ENCODE data around the gene TMEM107.

TMEM107 gene

DNA sequence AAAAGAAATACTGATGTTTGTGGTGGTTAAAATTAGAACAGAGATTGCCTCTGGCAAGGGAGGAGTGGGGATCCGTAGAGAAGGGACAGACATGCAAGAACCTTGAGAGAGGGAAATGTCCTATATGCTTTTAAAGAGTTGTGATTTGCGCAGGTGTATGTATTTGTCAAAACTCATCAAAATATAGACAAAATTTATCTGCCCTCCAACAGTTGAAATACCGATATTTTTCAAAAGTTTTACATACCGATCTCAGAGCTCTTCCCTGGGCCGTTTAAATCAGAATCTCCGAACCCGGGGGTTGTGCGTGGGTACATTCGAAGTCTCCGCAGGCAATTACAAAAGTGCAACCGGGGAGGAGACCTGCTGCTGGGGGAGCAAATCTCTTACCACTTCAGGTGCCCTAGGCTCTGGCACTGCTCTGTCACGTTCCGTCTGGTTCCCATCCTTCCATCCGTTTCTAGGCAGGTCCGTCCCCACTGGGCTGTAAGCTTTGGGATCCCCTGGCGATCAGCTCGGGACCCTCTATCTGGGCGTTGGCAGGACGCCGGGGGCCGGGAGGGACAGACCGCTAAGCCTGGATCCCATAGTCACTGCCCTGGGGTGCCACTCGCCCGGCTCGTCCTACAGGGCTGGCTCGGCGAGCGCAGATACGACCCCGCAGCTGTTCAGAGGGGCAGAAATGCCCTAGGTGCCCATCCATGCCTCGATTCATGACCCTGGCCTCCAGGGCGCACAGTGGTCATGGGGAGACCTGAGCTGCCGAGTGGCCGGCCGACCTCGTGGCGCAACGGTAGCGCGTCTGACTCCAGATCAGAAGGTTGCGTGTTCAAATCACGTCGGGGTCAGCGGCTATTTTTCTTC, 9.6 kb upstream of the TMEM107 start (continued):
- TF ChIP-seq HOXA7 (CRISPR knock-in tag; IDR thresholded peaks at IDR 0.05; ENCODE audit: borderline replicate concordance) (no peak), ZNF366 (tag by site-specific recombination; conservative IDR thresholded peaks at IDR 0.05) (peak; percentile 89), KLF8 (tag by site-specific recombination; IDR thresholded peaks at IDR 0.05) (peak; percentile 49), YY1 (tag by site-specific recombination; IDR thresholded peaks at IDR 0.05) (peak; percentile 64; the same call in 1 of the 2 replicates), MEIS1 (CRISPR knock-in tag; IDR thresholded peaks at IDR 0.05; ENCODE audit: borderline replicate concordance) (no peak), ZNF623 (tag by site-specific recombination; IDR thresholded peaks at IDR 0.05) (no peak; the same call in 1 of the 2 replicates), ZNF133 (tag by site-specific recombination; IDR thresholded peaks at IDR 0.05) (no peak), ZNF121 (tag by site-specific recombination; IDR thresholded peaks at IDR 0.05) (0 out of 2 replicates have a peak, but pooled peaks have one; percentile 8), ZNF596 (tag by site-specific recombination; IDR thresholded peaks at IDR 0.05) (no peak), ZNF660 (tag by site-specific recombination; IDR thresholded peaks at IDR 0.05) (peak; percentile 78), PRDM1 (tag by site-specific recombination; IDR thresholded peaks at IDR 0.05) (no peak), KLF9 (tag by site-specific recombination; IDR thresholded peaks at IDR 0.05; ENCODE audit: low read depth) (no peak), ZNF266 (tag by site-specific recombination; IDR thresholded peaks at IDR 0.05; ENCODE audit: low read depth) (no peak), ZEB2 (tag by site-specific recombination; IDR thresholded peaks at IDR 0.05) (peak; percentile 22; the same call in 1 of the 2 replicates)
- TF ChIP-seq, protein P1, sequence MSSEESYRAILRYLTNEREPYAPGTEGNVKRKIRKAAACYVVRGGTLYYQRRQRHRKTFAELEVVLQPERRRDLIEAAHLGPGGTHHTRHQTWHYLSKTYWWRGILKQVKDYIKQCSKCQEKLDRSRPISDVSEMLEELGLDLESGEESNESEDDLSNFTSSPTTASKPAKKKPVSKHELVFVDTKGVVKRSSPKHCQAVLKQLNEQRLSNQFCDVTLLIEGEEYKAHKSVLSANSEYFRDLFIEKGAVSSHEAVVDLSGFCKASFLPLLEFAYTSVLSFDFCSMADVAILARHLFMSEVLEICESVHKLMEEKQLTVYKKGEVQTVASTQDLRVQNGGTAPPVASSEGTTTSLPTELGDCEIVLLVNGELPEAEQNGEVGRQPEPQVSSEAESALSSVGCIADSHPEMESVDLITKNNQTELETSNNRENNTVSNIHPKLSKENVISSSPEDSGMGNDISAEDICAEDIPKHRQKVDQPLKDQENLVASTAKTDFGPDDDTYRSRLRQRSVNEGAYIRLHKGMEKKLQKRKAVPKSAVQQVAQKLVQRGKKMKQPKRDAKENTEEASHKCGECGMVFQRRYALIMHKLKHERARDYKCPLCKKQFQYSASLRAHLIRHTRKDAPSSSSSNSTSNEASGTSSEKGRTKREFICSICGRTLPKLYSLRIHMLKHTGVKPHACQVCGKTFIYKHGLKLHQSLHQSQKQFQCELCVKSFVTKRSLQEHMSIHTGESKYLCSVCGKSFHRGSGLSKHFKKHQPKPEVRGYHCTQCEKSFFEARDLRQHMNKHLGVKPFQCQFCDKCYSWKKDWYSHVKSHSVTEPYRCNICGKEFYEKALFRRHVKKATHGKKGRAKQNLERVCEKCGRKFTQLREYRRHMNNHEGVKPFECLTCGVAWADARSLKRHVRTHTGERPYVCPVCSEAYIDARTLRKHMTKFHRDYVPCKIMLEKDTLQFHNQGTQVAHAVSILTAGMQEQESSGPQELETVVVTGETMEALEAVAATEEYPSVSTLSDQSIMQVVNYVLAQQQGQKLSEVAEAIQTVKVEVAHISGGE (tag by site-specific recombination; conservative IDR thresholded peaks at IDR 0.05; ENCODE audit: low read depth): peak; percentile 15; the same call in 1 of the 2 replicates
- TF ChIP-seq, protein P2, sequence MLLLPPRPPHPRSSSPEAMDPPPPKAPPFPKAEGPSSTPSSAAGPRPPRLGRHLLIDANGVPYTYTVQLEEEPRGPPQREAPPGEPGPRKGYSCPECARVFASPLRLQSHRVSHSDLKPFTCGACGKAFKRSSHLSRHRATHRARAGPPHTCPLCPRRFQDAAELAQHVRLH (tag by site-specific recombination; IDR thresholded peaks at IDR 0.05): peak; percentile 79; the same call in 1 of the 2 replicates
- TF ChIP-seq, protein P3, sequence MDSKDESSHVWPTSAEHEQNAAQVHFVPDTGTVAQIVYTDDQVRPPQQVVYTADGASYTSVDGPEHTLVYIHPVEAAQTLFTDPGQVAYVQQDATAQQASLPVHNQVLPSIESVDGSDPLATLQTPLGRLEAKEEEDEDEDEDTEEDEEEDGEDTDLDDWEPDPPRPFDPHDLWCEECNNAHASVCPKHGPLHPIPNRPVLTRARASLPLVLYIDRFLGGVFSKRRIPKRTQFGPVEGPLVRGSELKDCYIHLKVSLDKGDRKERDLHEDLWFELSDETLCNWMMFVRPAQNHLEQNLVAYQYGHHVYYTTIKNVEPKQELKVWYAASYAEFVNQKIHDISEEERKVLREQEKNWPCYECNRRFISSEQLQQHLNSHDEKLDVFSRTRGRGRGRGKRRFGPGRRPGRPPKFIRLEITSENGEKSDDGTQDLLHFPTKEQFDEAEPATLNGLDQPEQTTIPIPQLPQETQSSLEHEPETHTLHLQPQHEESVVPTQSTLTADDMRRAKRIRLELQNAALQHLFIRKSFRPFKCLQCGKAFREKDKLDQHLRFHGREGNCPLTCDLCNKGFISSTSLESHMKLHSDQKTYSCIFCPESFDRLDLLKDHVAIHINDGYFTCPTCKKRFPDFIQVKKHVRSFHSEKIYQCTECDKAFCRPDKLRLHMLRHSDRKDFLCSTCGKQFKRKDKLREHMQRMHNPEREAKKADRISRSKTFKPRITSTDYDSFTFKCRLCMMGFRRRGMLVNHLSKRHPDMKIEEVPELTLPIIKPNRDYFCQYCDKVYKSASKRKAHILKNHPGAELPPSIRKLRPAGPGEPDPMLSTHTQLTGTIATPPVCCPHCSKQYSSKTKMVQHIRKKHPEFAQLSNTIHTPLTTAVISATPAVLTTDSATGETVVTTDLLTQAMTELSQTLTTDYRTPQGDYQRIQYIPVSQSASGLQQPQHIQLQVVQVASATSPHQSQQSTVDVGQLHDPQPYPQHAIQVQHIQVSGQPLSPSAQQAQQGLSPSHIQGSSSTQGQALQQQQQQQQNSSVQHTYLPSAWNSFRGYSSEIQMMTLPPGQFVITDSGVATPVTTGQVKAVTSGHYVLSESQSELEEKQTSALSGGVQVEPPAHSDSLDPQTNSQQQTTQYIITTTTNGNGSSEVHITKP (tag by site-specific recombination; IDR thresholded peaks at IDR 0.05): peak; percentile 57
- TF ChIP-seq, protein P4, sequence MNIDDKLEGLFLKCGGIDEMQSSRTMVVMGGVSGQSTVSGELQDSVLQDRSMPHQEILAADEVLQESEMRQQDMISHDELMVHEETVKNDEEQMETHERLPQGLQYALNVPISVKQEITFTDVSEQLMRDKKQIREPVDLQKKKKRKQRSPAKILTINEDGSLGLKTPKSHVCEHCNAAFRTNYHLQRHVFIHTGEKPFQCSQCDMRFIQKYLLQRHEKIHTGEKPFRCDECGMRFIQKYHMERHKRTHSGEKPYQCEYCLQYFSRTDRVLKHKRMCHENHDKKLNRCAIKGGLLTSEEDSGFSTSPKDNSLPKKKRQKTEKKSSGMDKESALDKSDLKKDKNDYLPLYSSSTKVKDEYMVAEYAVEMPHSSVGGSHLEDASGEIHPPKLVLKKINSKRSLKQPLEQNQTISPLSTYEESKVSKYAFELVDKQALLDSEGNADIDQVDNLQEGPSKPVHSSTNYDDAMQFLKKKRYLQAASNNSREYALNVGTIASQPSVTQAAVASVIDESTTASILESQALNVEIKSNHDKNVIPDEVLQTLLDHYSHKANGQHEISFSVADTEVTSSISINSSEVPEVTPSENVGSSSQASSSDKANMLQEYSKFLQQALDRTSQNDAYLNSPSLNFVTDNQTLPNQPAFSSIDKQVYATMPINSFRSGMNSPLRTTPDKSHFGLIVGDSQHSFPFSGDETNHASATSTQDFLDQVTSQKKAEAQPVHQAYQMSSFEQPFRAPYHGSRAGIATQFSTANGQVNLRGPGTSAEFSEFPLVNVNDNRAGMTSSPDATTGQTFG (tag by site-specific recombination; IDR thresholded peaks at IDR 0.05; ENCODE audit: borderline replicate concordance): 0 out of 2 replicates have a peak, but pooled peaks have one; percentile 15
- TF ChIP-seq, protein P5, sequence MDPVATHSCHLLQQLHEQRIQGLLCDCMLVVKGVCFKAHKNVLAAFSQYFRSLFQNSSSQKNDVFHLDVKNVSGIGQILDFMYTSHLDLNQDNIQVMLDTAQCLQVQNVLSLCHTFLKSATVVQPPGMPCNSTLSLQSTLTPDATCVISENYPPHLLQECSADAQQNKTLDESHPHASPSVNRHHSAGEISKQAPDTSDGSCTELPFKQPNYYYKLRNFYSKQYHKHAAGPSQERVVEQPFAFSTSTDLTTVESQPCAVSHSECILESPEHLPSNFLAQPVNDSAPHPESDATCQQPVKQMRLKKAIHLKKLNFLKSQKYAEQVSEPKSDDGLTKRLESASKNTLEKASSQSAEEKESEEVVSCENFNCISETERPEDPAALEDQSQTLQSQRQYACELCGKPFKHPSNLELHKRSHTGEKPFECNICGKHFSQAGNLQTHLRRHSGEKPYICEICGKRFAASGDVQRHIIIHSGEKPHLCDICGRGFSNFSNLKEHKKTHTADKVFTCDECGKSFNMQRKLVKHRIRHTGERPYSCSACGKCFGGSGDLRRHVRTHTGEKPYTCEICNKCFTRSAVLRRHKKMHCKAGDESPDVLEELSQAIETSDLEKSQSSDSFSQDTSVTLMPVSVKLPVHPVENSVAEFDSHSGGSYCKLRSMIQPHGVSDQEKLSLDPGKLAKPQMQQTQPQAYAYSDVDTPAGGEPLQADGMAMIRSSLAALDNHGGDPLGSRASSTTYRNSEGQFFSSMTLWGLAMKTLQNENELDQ (tag by site-specific recombination; IDR thresholded peaks at IDR 0.05; ENCODE audit: low read depth): no peak
